GM18951 (cell line): Measurements from ENCODE around the gene B4GAT1.
"Not testable (repeated sequence)": the region's sequence is repeated elsewhere in the genome, so short reads cannot be mapped to it uniquely, and the experiment has no call there.

ENCODE experiments used
- POLR2A ChIP-seq: IDR thresholded peaks from 4 replicates; pipeline ENCODE4 v1.6.1; 2011; ENCODE audit warnings: mild to moderate bottlenecking; ENCODE audit not compliant: insufficient read length, insufficient read depth; ENCODE audit errors: extremely low read depth
- in situ Hi-C: fragments of 300-500 bp; cut with MboI; formaldehyde crosslinking; loops from one replicate; pipeline ENCODE4 v1.12.0; 2022; ENCODE audit warnings: low sequenced_read_pairs, mixed read lengths, inconsistent platforms; ENCODE audit not compliant: unreplicated experiment

The B4GAT1 gene

DNA sequence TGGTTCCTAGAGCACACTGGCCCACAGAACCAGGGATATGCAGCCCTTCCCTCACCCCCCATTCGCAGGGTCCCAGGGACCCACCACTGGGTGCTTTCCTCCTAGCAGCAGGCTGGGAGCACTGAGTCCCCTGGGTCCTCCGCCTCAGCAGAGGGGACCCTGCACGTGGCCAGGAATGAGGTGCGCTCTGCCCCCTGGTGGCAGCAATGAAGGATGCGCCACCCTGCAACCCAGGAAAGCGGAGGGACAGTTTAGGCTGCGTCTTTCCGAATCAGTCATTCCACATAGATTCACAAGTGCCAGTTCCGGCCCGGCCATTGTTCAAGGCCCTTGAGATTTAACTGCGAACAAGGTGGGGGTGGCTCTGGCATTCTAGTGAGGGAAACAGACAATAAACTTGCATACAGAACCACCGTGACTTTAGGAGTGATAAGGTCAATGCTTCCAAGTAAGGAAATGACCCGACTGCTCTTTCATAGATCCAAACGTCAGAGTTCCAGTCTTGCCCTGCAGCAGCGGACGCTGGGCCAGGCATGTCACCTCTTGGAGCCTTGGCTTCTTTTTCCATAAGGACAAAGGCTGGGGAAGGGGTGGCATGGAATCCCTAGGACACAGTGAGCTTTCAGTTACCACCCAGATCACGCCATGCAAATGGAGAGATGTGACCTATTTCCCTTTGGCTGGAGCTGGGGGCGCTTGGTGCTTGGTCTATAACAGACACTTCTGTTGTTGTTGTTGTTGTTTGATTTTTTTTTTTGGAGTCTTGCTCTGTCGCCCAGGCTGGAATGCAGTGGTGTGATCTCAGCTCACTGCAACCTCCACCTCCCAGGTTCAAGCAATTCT, 18.9 kb downstream of the B4GAT1 start:
- no peak for TF ChIP-seq POLR2A
- in situ Hi-C loops, result no loop called here

DNA sequence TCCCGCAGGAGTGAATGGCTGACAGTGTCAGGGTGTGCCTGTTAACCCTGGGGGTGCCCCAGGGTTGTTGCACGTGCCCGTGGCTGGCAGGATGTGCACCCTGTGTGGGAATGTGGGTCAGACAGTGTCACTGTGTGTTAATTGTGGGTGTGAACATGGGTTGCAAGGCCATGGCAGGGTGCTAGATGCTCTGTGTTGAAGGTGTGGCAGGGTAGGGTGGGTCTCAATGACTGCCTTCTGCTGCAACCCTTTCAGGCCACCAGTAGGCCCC, 19.5 kb downstream of the B4GAT1 start:
- TF ChIP-seq POLR2A, result no peak
- in situ Hi-C loops, result no loop called here

DNA sequence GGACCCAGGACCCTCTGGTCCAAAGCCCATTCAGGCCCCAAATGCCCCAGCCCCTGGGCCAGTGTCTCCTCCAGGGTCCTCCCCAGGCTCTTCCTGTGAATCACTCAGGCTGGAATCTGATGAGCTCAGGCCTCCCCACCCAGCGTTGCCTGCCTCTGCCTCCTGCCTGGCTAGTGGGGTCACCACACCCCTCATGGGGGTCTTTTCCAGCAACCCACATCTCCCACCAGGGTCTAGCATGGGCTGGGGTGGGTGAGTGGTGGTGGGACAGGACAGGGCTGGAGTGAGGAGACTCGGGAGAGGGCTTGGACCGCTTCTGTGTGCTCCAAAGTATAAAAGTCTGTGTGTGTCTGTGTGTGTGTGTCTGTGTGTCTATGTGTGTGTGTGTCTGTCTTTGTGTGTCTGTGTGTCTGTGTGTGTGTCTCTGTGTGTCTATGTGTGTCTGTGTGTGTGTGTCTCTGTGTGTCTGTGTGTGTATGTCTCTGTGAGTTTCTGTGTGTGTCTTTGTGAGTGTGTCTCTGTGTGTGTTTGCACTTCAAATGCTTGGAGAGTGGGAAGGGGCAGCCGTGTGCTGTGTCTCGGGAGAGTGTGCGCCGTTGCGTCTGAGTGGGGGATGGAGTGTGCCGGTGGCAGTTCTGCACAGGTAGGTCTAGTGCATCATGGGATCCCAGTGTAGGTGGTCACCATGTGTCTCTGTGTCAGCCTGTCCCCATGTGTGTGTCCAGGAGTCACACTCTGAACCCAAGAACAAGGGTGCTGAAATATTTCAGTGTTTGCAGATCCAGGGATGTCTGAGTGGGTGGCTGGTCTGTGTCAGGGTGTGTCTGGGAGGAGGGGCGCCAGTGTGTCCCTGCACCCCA, 20.0 kb downstream of the B4GAT1 start:
- no peak for TF ChIP-seq POLR2A
- in situ Hi-C loops, result no loop called here

DNA sequence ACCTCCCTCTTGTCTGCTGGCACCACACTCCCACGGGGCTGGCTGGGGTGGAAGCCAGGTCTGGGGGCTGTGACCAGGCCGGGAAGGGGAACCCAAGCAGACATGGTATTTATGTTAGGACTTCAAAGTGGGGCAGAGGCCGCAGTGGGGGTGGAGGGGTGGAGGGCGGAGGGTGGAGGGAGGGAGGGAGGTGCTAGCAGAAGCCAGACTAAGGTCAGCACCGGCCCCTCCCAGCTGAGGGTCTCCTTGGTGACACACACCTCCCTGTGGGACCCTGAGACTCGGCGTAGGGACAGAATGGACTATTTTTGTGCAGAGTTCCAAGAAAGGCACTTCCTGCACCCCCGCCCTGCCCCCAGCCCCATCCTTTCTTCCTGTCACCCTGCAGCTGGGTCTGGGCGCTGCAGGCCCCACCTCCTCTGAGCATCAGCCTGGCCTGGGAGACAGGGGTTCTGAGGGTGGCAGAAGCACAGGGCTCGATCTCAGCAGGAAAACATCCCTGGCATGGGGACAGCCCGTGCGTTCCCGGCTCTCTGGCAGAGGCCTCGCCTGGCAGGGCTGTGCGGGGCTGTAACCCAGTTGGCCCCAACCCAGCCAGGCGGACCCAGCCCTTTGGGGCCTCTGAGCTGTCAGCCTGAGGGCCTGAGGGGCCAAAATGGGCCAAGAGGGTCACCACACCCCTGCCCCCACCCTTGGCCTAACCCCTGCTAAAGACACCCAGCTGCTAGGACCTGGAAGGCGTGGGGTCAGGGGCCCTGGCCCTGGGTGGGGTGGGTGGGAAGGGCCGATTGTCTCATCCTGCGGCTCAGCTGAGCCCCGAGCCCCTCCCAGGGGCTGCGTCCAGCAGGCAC, 20.9 kb downstream of the B4GAT1 start:
- no peak for TF ChIP-seq POLR2A
- in situ Hi-C loops, result no loop called here

DNA sequence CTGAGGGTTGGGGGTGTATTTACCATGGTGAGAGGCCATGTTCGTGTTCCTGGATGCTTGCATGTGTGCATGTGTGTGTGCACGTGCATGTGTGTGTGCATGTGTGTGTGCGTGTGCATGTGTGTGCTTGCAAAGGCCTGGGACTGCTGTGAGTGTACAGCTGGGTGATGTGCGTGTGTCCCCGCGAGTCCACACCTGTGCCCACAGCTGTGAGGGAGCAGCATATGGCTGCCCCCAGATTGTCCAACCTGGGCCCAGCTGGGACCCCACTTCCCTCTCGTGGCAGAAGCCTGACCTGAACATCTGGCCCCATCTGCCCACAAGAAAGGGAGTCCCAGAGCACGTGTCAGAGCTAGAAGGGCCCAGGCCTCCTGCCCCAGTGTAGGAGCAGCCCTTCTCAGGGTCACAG, 22.2 kb downstream of the B4GAT1 start:
- in situ Hi-C loops, result no loop called here
- TF ChIP-seq POLR2A, result no peak

DNA sequence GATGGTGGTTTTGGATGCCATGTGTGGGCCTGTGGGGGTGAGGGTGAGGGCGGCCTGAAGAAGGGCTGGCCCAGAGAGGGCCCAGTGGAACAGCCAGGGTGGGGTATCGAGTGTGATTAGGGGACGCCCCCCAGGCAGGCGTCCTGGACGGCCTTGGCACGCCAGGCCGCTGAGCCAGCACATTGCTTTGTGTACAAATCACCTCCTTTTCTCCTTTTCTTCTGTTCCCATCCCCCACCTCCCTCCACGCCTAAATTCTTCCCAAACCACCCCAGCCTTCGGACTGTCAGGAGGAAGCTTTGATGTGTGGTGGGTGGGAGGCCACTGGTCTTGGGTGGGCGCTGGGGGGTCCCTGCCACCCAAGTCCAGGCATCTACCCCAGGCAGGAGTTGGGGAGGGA, 22.8 kb downstream of the B4GAT1 start:
- no peak for TF ChIP-seq POLR2A
- in situ Hi-C loops, result no loop called here

DNA sequence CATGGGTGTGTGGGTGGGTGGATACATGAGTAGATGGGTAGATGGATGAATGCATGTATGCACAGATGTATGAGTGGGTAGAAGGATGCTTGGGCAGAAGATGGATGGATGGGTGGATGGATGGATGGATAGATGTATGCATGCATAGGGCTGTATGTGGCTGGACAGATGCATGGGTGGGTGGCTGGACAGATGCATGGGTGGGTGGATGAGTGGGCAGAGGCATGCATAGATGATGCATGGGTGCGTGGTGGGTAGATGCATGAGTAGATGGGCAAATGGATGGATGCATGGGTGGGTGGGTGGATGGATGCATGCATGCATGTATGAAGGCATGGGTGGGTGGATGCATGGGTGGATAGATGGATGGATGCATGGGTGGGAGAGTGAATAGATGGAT, 23.7 kb downstream of the B4GAT1 start:
- in situ Hi-C loops, result no loop called here
- no peak for TF ChIP-seq POLR2A

DNA sequence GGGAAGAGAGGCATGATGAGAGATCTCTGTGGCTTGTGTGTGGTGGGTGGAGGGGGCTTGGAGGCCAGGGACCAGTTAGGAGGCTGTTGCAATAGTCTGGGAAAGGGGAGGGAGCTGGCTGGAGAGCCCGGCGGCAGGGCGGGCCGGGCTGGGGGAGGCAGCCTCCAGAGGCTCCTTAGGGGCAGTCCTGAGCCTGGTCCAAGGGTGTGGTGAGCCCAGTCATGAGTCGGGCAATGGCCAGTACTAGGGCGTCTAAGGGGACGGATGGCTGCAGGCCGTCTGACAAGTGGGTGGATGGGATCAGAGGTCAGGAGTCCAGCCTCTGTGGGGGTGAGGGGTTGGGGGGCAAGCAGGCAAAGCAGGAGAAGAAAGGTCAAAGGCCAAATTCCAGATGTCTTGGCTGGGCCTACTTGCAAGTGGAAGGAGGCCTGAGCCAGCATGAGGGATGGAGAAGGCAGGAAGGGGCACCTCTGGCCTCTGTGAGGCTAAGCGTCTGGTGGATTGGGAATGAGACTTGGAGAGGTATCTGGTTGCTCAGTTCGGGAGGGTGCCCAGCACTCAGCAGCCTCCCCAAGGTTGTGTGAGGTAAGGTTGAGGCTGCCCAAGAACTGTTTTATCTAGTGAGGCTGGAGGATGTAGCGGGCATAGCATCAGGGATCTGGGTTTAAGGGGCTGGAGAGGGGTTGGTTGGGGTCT, 24.5 kb downstream of the B4GAT1 start:
- in situ Hi-C loops, result no loop called here
- TF ChIP-seq POLR2A, result no peak

DNA sequence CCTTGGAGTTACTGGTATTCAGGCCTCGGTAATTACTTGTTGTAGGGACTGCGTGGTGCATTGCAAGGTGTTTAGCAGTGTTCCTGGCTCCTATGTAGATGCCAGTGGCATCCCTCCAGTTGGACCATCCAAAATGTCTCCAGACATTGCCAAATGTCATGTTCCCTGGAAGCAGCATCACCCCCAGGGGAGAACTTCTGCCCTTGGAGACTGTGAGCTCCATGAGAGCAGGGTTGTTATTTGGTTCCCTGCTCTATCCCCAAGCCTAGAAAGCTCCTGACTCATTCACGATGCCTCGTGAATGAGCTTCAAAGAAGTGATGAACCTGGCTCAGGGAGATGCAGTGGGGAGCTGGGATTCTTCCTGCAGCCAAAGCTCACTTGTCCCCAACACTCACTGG, 25.8 kb downstream of the B4GAT1 start:
- in situ Hi-C loops, result no loop called here
- no peak for TF ChIP-seq POLR2A

DNA sequence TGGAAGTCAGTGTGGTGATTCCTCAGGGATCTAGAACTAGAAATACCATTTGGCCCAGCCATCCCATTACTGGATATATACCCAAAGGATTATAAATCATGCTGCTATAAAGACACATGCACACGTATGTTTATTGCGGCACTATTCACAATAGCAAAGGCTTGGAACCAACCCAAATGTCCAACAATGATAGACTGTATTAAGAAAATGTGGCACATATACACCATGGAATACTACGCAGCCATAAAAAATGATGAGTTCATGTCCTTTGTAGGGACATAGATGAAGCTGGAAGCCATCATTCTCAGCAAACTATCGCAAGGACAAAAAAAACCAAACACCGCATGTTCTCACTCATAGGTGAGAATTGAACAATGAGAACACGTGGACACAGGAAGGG, 26.7 kb downstream of the B4GAT1 start:
- in situ Hi-C loops, result not testable (repeated sequence)

DNA sequence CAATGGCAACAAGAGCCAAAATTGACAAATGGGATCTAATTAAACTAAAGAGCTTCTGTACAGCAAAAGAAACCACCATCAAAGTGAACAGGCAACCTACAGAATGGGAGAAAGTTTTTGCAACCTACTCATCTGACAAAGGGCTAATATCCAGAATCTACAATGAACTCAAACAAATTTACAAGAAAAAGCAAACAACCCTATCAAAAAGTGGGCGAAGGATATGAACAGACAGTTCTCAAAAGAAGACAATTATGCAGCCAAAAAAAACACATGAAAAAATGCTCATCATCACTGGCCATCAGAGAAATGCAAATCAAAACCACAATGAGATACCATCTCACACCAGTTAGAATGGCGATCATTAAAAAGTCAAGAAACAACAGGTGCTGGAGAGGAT, 27.1 kb downstream of the B4GAT1 start:
- in situ Hi-C loops, result not testable (repeated sequence)

DNA sequence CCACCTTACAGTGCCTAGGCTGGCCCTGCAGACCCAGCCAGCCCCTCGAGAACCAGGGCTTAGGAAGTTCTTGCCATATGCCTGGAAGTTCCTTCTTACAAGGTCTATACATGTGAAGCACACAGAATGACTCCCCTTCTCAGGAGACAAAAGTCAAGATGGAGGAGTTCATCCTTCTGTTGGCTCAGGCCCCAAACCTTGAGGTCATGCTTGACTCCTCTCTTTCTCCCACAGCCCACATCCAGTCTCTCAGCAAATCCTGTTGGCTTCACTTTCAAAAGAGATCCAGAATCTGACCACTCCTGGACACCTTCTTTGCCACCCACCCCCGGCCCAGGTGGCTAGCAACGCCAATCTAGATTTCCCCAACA, 28.8 kb downstream of the B4GAT1 start:
- in situ Hi-C loops, result no loop called here
- TF ChIP-seq POLR2A, result no peak
